NCI-H187 (cell line): ENCODE measurements around the gene GINS2.
A peak's percentile ranks its signal among the peaks of the same experiment; 100 is the strongest.

Source experiments
- DNase-seq, 2 experiments: peaks; one replicate each; lab custom pipeline; 2025; lab: John Stamatoyannopoulos, UW

GINS2 gene

GRCh38 chr16:85653290-85653891 is 35.4 kb downstream of the GINS2 start:
- no peak for DNase-seq

- DNase-seq = peak in 1 of 2 experiments; percentile 38
Observed at GRCh38 chr16:85652431-85653221, 36.1 kb downstream of the GINS2 start.

GRCh38 chr16:85651629-85652430 is 36.9 kb downstream of the GINS2 start:
- DNase-seq = no peak

- DNase-seq = no peak
Observed at GRCh38 chr16:85650844-85651628, 37.7 kb downstream of the GINS2 start.

- peak in 1 of 2 experiments; percentile 33 for DNase-seq
Observed at GRCh38 chr16:85650135-85650843, 38.5 kb downstream of the GINS2 start.

GRCh38 chr16:85649411-85650134 is 39.2 kb downstream of the GINS2 start:
- DNase-seq = peak; percentile 45 to 74

- no peak for DNase-seq
Observed at GRCh38 chr16:85648805-85649204, 39.9 kb downstream of the GINS2 start.

GRCh38 chr16:85648070-85648714 is 40.6 kb downstream of the GINS2 start:
- DNase-seq = no peak

GRCh38 chr16:85646976-85647375 is 41.8 kb downstream of the GINS2 start:
- no peak for DNase-seq

- no peak for DNase-seq
Observed at GRCh38 chr16:85646358-85646907, 42.3 kb downstream of the GINS2 start.

GRCh38 chr16:85645021-85645589 is 43.6 kb downstream of the GINS2 start:
- DNase-seq = no peak

- no peak for DNase-seq
Observed at GRCh38 chr16:85644093-85644712, 44.6 kb downstream of the GINS2 start.

- DNase-seq = no peak
Observed at GRCh38 chr16:85643631-85644030, 45.1 kb downstream of the GINS2 start.

GRCh38 chr16:85642762-85643358 is 45.9 kb downstream of the GINS2 start:
- DNase-seq = peak in 1 of 2 experiments; percentile 48

GRCh38 chr16:85641776-85642176 is 47.0 kb downstream of the GINS2 start:
- no peak for DNase-seq

- no peak for DNase-seq
Observed at GRCh38 chr16:85641305-85641704, 47.4 kb downstream of the GINS2 start.

- no peak for DNase-seq
Observed at GRCh38 chr16:85640585-85640984, 48.2 kb downstream of the GINS2 start.

GRCh38 chr16:85640254-85640558 is 48.5 kb downstream of the GINS2 start:
- DNase-seq = no peak
